HCT116 (cell line): ENCODE results near the gene PLCXD3. TPM values are rescaled to one million over a fixed set of nuclear protein-coding genes. Genes with fewer than 3 reads are reported as not detected.

Experiments used
- ATAC-seq: fragments of 200-7000 bp; cut with Tn5 transposase; 2 replicates; pipeline ENCODE4 v1.9.1; 2020; ENCODE audit warnings: mild to moderate bottlenecking, moderate library complexity
- BruUV-seq: library from RNA; stranded (reverse); fragments of 400-500 nt; replicated peaks from 2 replicates; lab custom pipeline; 2021; lab: Mats Ljungman, UMichigan
- CTCF ChIA-PET: fragments of 300-600 bp; sonication (Branson Sonifier 250); formaldehyde crosslinking; loops from one replicate; lab custom pipeline; 2021; ENCODE audit warnings: antibody characterized with exemption; lab: Charles Lee
- POLR2A ChIA-PET: fragments of 300-600, 350-600 bp; sonication (Branson Sonifier 250); formaldehyde crosslinking; loops from one replicate; lab custom pipeline; 2021; ENCODE audit warnings: antibody characterized with exemption; lab: Charles Lee
- RAD21 ChIA-PET, 2 experiments: fragments of 300-600 bp; sonication (Branson Sonifier 250); formaldehyde crosslinking; loops; one replicate each; lab custom pipeline; 2023; ENCODE audit warnings: low total read pairs in 2 of 2; ENCODE audit not compliant: uncharacterized antibody in 2 of 2, unreplicated experiment in 2 of 2, low non-redundant PET in 1 of 2; lab: Charles Lee
- DNase-seq: peaks from one replicate; pipeline ENCODE4 v3.0.0-alpha.2; 2010; ENCODE audit warnings: low read depth, low spot score
- H2AFZ ChIP-seq: fragments of 200-600 bp; shearing (Covaris generic), sonication (generic); 2 replicates; pipeline ENCODE4 v1.6.1; 2017; ENCODE audit warnings: low read depth, mixed run types, mixed read lengths, antibody characterized with exemption, low read length; ENCODE audit not compliant: poor library complexity, severe bottlenecking
- H3K27ac ChIP-seq: 2 replicates; pipeline ENCODE4 v1.5.1; 2012; ENCODE audit warnings: low read depth, low read length
- H3K27me3 ChIP-seq: fragments of 200-600 bp; sonication (generic); 2 replicates; pipeline ENCODE4 v1.6.1; 2016; ENCODE audit warnings: mixed run types, low read length, mixed read lengths; ENCODE audit not compliant: insufficient read depth
- H3K36me3 ChIP-seq, 2 experiments: fragments of 200-500 bp in 1 of 2; fragments of 200-600 bp in 1 of 2; sonication (Bioruptor generic) in 1 of 2; sonication (generic) in 1 of 2; 2 replicates each; pipeline versions ENCODE4 v1.5.1 to v1.6.1; 2014 to 2016; ENCODE audit warnings: low read length in 2 of 2, inconsistent platforms in 1 of 2, mixed read lengths in 1 of 2, mixed run types in 1 of 2; ENCODE audit not compliant: insufficient read depth in 2 of 2, control insufficient read depth in 1 of 2
- H3K4me1 ChIP-seq, 2 experiments: fragments of 200-600 bp in 1 of 2; sonication (generic) in 1 of 2; 2 replicates each; pipeline versions ENCODE4 v1.5.1 to v1.6.1; 2012 to 2017; ENCODE audit warnings: low read length in 2 of 2, inconsistent platforms in 1 of 2, mild to moderate bottlenecking in 1 of 2, mixed read lengths in 1 of 2, mixed run types in 1 of 2, moderate library complexity in 1 of 2; ENCODE audit not compliant: insufficient read depth in 2 of 2, control insufficient read depth in 1 of 2
- H3K4me2 ChIP-seq: fragments of 200-600 bp; sonication (generic); 2 replicates; pipeline ENCODE4 v1.6.1; 2017; ENCODE audit warnings: mixed run types, low read length, mixed read lengths
- H3K4me3 ChIP-seq, 2 experiments: fragments of 200-600 bp in 1 of 2; sonication (generic) in 1 of 2; replicated peaks in 1 of 2; 2 replicates each; pipeline ENCODE4 v1.5.1; 2011 to 2016; ENCODE audit warnings: low read length in 2 of 2, control low read depth in 1 of 2, low read depth in 1 of 2, mild to moderate bottlenecking in 1 of 2, mixed read lengths in 1 of 2, mixed run types in 1 of 2
- H3K79me2 ChIP-seq: fragments of 200-600 bp; sonication (generic); 2 replicates; pipeline ENCODE4 v1.6.1; 2017; ENCODE audit warnings: mild to moderate bottlenecking, mixed run types, low read length, moderate library complexity, mixed read lengths; ENCODE audit not compliant: insufficient read depth
- H3K9ac ChIP-seq: fragments of 200-600 bp; sonication (generic); 2 replicates; pipeline ENCODE4 v1.6.1; 2016; ENCODE audit warnings: low read length, mixed read lengths
- H3K9me2 ChIP-seq: fragments of 200-600 bp; sonication (generic), shearing (Covaris generic); 2 replicates; pipeline ENCODE4 v1.6.1; 2017; ENCODE audit warnings: mixed run types, mild to moderate bottlenecking, moderate library complexity; ENCODE audit not compliant: insufficient read depth
- H3K9me3 ChIP-seq, 2 experiments: fragments of 200-500 bp in 1 of 2; fragments of 200-600 bp in 1 of 2; sonication (Bioruptor generic) in 1 of 2; sonication (generic) in 1 of 2; 2 replicates each; pipeline ENCODE4 v1.6.1; 2014 to 2017; ENCODE audit warnings: low read length in 2 of 2, mixed read lengths in 2 of 2, inconsistent platforms in 1 of 2, low read depth in 1 of 2, mild to moderate bottlenecking in 1 of 2, mixed run types in 1 of 2, moderate library complexity in 1 of 2; ENCODE audit not compliant: control insufficient read depth in 1 of 2, insufficient read depth in 1 of 2
- H4K20me1 ChIP-seq: fragments of 200-600 bp; sonication (generic), shearing (Covaris generic); 2 replicates; pipeline ENCODE4 v1.6.1; 2017; ENCODE audit warnings: mixed run types, mild to moderate bottlenecking, moderate library complexity; ENCODE audit not compliant: insufficient read depth
- CEBPB ChIP-seq: IDR thresholded peaks from 2 replicates; pipeline ENCODE4 v1.6.1; 2012; ENCODE audit warnings: low read depth
- ELF1 ChIP-seq: IDR thresholded peaks from 2 replicates; pipeline ENCODE4 v1.6.1; 2012; ENCODE audit warnings: low read depth, borderline replicate concordance
- EZH2 ChIP-seq: fragments of 200-600 bp; sonication (generic); IDR thresholded peaks from 2 replicates; pipeline ENCODE4 v1.6.1; 2017; ENCODE audit warnings: antibody characterized with exemption, mixed run types
- EZH2phosphoT487 ChIP-seq: fragments of 200-600 bp; IDR thresholded peaks from 2 replicates; pipeline ENCODE4 v1.6.1; 2018; ENCODE audit warnings: antibody characterized with exemption, borderline replicate concordance
- FOSL1 ChIP-seq: IDR thresholded peaks from 2 replicates; pipeline ENCODE4 v1.6.1; 2012; ENCODE audit warnings: low read depth
- JUND ChIP-seq: IDR thresholded peaks from 2 replicates; pipeline ENCODE4 v1.6.1; 2012
- POLR2A ChIP-seq: IDR thresholded peaks from 2 replicates; pipeline ENCODE4 v1.7.0; 2011; ENCODE audit warnings: borderline replicate concordance; ENCODE audit not compliant: insufficient read depth, insufficient read length; ENCODE audit errors: extremely low read depth
- POLR2AphosphoS5 ChIP-seq: IDR thresholded peaks from 2 replicates; pipeline ENCODE4 v1.6.1; 2011; ENCODE audit warnings: mild to moderate bottlenecking, low read depth, low read length, moderate library complexity
- RAD21 ChIP-seq: IDR thresholded peaks from 2 replicates; pipeline ENCODE4 v1.6.1; 2012; ENCODE audit warnings: low read depth, mild to moderate bottlenecking
- SIN3A ChIP-seq: IDR thresholded peaks from 2 replicates; pipeline ENCODE4 v1.6.1; 2012; ENCODE audit warnings: low read depth
- SP1 ChIP-seq: IDR thresholded peaks from 2 replicates; pipeline ENCODE4 v1.6.1; 2012; ENCODE audit warnings: low read depth
- SRF ChIP-seq: IDR thresholded peaks from 2 replicates; pipeline ENCODE4 v1.6.1; 2012; ENCODE audit warnings: low read depth
- TCF7L2 ChIP-seq: IDR thresholded peaks from 2 replicates; pipeline ENCODE4 v1.7.0; 2011; ENCODE audit warnings: borderline replicate concordance, inconsistent platforms; ENCODE audit not compliant: insufficient read depth, insufficient read length; ENCODE audit errors: extremely low read depth
- ZFX ChIP-seq: fragments of 450-650 bp; IDR thresholded peaks from 2 replicates; pipeline ENCODE4 v1.6.1; 2017
- ZNF274 ChIP-seq: fragments of 200-500 bp; sonication (Bioruptor generic); IDR thresholded peaks from 2 replicates; pipeline ENCODE4 v1.6.1; 2014; ENCODE audit warnings: mild to moderate bottlenecking, low read depth, low read length, inconsistent platforms
- intact Hi-C: fragments of 100-400 bp; cut with micrococcal nuclease; formaldehyde crosslinking; loops from 2 replicates; pipeline ENCODE4 v1.10.0; 2022
- total RNA-seq: library from RNA; stranded (reverse); gene quantifications from one replicate; pipeline ENCODE4 v1.2.1, GENCODE V29; 2021; ENCODE audit not compliant: unreplicated experiment
- TF ChIP-seq, protein P1 (sequence below), 3 experiments: fragments of 200-600 bp in 1 of 3; sonication (generic) in 1 of 3; IDR thresholded peaks in 2 of 3; conservative IDR thresholded peaks in 1 of 3; 2 replicates each; pipeline ENCODE4 v1.5.1; 2012 to 2017; ENCODE audit warnings: low read depth in 2 of 3, low read length in 2 of 3, antibody characterized with exemption in 1 of 3, borderline replicate concordance in 1 of 3, control low read depth in 1 of 3, mild to moderate bottlenecking in 1 of 3, mixed read lengths in 1 of 3, mixed run types in 1 of 3, moderate library complexity in 1 of 3; ENCODE audit not compliant: insufficient read depth in 1 of 3
- TF ChIP-seq, protein P2 (sequence below): IDR thresholded peaks from 2 replicates; pipeline ENCODE4 v1.6.1; 2012
- TF ChIP-seq, protein P3 (sequence below): IDR thresholded peaks from 2 replicates; pipeline ENCODE4 v1.6.1; 2011; ENCODE audit warnings: mild to moderate bottlenecking, low read length, moderate library complexity; ENCODE audit not compliant: insufficient replicate concordance; ENCODE audit errors: extremely low read depth

Gene PLCXD3
- total RNA-seq, 1 experiment from 2014 or later: not detected

DNA sequence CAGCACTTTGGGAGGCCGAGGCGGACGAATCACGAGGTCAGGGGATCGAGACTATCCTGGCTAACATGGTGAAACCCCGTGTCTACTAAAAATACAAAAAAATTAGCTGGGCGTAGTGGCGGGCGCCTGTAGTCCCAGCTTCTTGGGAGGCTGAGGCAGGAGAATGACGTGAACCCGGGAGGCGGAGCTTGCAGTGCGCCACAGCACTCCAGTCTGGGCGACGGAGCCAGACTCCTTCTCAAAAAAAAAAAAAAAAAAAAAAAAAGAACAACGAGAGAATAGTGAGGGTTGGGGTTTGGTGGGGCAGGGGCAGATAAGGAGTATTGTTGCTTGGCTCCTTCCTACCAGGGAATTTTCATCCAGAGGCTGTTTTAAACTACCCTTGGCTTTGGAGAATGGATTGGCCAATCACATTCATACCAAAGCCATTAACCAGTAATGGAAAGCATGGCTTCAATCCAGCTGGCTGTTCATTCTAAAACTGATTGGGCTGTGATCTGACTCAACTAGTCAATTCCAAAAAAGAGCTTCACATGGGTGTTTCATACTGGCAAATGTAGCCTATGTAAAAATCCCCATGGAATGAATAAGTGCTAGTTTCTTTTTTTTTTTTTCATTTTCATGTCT is 64.4 kb downstream of the PLCXD3 start (continued):
- TF ChIP-seq, protein P1, sequence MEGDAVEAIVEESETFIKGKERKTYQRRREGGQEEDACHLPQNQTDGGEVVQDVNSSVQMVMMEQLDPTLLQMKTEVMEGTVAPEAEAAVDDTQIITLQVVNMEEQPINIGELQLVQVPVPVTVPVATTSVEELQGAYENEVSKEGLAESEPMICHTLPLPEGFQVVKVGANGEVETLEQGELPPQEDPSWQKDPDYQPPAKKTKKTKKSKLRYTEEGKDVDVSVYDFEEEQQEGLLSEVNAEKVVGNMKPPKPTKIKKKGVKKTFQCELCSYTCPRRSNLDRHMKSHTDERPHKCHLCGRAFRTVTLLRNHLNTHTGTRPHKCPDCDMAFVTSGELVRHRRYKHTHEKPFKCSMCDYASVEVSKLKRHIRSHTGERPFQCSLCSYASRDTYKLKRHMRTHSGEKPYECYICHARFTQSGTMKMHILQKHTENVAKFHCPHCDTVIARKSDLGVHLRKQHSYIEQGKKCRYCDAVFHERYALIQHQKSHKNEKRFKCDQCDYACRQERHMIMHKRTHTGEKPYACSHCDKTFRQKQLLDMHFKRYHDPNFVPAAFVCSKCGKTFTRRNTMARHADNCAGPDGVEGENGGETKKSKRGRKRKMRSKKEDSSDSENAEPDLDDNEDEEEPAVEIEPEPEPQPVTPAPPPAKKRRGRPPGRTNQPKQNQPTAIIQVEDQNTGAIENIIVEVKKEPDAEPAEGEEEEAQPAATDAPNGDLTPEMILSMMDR (IDR thresholded peaks at IDR 0.05 in 2 of 3, conservative IDR thresholded peaks at IDR 0.05 in 1 of 3; ENCODE audit: borderline replicate concordance in 1 of 3, insufficient read depth in 1 of 3, low read depth in 2 of 3, low read length in 2 of 3): no peak
- TF ChIP-seq SRF (no peak), SP1 (no peak), ELF1 (no peak), EZH2phosphoT487 (no peak), SIN3A (no peak)
- TF ChIP-seq, protein P2, sequence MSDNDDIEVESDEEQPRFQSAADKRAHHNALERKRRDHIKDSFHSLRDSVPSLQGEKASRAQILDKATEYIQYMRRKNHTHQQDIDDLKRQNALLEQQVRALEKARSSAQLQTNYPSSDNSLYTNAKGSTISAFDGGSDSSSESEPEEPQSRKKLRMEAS: no peak

DNA sequence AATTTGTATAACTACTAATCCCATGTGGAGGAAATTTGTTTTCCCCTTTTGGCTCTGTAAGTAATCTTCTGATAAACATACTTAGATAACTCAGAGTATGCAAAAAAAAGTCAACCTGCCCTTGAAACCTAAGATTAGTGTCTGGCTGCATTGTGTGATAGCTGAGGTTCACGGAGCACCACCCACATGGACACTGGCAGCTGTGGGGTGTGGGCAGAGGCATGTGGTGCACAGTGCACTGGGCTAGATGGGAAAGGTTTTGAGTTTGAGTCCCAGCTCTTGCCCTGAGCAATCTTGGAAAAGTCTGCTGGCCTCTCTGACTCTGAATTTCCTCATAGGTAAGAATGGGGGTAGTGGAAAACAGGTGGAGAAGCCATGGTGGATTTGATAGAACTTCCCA is 75.1 kb downstream of the PLCXD3 start:
- Histone ChIP-seq H3K27ac (no peak overlapping the region), H3K4me2 (no peak overlapping the region), H3K9me2 (no peaks in the 10 kb centered on the region), H2AFZ (no peak overlapping the region), H3K9me3 (no peaks in the 10 kb centered on the region), H3K27me3 (no peaks in the 10 kb centered on the region), H3K9ac (no peak overlapping the region), H3K4me3 (no peak overlapping the region), H3K79me2 (no peaks in the 10 kb centered on the region), H3K4me1 (no peaks in the 10 kb centered on the region), H3K36me3 (no peaks in the 10 kb centered on the region), H4K20me1 (no peaks in the 10 kb centered on the region)
- DNase-seq (no peak), ATAC-seq (no peak)
- intact Hi-C loops: no loop called here
- no TSS peak for BruUV-seq
- ChIA-PET RAD21 (no interaction called here), CTCF (no interaction called here), POLR2A (no interaction called here)
- TF ChIP-seq POLR2AphosphoS5: no peak
- TF ChIP-seq RAD21: no peak
- TF ChIP-seq, protein P1 (IDR thresholded peaks at IDR 0.05 in 2 of 3, conservative IDR thresholded peaks at IDR 0.05 in 1 of 3; ENCODE audit: borderline replicate concordance in 1 of 3, insufficient read depth in 1 of 3, low read depth in 2 of 3, low read length in 2 of 3): no peak
- no peak for TF ChIP-seq SIN3A
- TF ChIP-seq ZFX: no peak
- TF ChIP-seq SP1: no peak
- TF ChIP-seq ELF1: no peak
- TF ChIP-seq, protein P2: no peak
- no peak for TF ChIP-seq ZNF274
- TF ChIP-seq EZH2: no peak
- no peak for TF ChIP-seq POLR2A
- TF ChIP-seq, protein P3, sequence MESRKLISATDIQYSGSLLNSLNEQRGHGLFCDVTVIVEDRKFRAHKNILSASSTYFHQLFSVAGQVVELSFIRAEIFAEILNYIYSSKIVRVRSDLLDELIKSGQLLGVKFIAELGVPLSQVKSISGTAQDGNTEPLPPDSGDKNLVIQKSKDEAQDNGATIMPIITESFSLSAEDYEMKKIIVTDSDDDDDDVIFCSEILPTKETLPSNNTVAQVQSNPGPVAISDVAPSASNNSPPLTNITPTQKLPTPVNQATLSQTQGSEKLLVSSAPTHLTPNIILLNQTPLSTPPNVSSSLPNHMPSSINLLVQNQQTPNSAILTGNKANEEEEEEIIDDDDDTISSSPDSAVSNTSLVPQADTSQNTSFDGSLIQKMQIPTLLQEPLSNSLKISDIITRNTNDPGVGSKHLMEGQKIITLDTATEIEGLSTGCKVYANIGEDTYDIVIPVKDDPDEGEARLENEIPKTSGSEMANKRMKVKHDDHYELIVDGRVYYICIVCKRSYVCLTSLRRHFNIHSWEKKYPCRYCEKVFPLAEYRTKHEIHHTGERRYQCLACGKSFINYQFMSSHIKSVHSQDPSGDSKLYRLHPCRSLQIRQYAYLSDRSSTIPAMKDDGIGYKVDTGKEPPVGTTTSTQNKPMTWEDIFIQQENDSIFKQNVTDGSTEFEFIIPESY: no peak
- no peak for TF ChIP-seq SRF
- TF ChIP-seq CEBPB: no peak
- TF ChIP-seq EZH2phosphoT487: no peak
- TF ChIP-seq TCF7L2: no peak
- no peak for TF ChIP-seq JUND
- no peak for TF ChIP-seq FOSL1
